Mesendoderm (in vitro differentiated cells): ENCODE results near the gene TWSG1.
"Not testable (repeated sequence)": the region's sequence is repeated elsewhere in the genome, so short reads cannot be mapped to it uniquely, and the experiment has no call there.

Experiments used
- DNase-seq: peaks from one replicate; pipeline ENCODE4 v3.0.0; 2013
- H2AK5ac ChIP-seq: 2 replicates; pipeline ENCODE4 v1.6.1; 2013; ENCODE audit warnings: low read length, inconsistent platforms
- H2BK120ac ChIP-seq: 2 replicates; pipeline ENCODE4 v1.6.1; 2013; ENCODE audit warnings: low read depth, mild to moderate bottlenecking, low read length, moderate library complexity, mixed read lengths
- H2BK15ac ChIP-seq: replicated peaks from 2 replicates; pipeline ENCODE4 v1.6.1; 2013; ENCODE audit warnings: low read depth, mild to moderate bottlenecking, moderate library complexity
- H2BK5ac ChIP-seq: 2 replicates; pipeline ENCODE4 v1.6.1; 2013; ENCODE audit warnings: low read length, inconsistent platforms
- H3K18ac ChIP-seq: 2 replicates; pipeline ENCODE4 v1.6.1; 2013; ENCODE audit warnings: mild to moderate bottlenecking, low read length, mixed read lengths
- H3K23ac ChIP-seq: one replicate; pipeline ENCODE4 v1.6.1; 2013; ENCODE audit warnings: low read length
- H3K27ac ChIP-seq: 2 replicates; pipeline ENCODE4 v1.5.1; 2013; ENCODE audit warnings: low read depth, mild to moderate bottlenecking, inconsistent platforms, low read length, moderate library complexity
- H3K27me3 ChIP-seq: 2 replicates; pipeline ENCODE4 v1.6.1; 2013; ENCODE audit warnings: low read length, control low read depth, mild to moderate bottlenecking, inconsistent platforms; ENCODE audit not compliant: insufficient read depth, poor library complexity
- H3K36me3 ChIP-seq: 2 replicates; pipeline ENCODE4 v1.6.1; 2013; ENCODE audit warnings: low read length, inconsistent platforms; ENCODE audit not compliant: control insufficient read depth, insufficient read depth
- H3K4ac ChIP-seq: one replicate; pipeline ENCODE4 v1.6.1; 2013; ENCODE audit warnings: low read depth, mild to moderate bottlenecking, low read length, moderate library complexity
- H3K4me1 ChIP-seq: 2 replicates; pipeline ENCODE4 v1.6.1; 2013; ENCODE audit warnings: low read depth, low read length, inconsistent platforms; ENCODE audit not compliant: control insufficient read depth
- H3K4me2 ChIP-seq: 2 replicates; pipeline ENCODE4 v1.6.1; 2013; ENCODE audit warnings: low read length
- H3K4me3 ChIP-seq: 2 replicates; pipeline ENCODE4 v1.5.1; 2013; ENCODE audit warnings: mild to moderate bottlenecking, low read length
- H3K56ac ChIP-seq: one replicate; pipeline ENCODE4 v1.6.1; 2013; ENCODE audit warnings: low read length
- H3K79me1 ChIP-seq: 2 replicates; pipeline ENCODE4 v1.6.1; 2013; ENCODE audit warnings: low read length, inconsistent platforms
- H3K79me2 ChIP-seq: 2 replicates; pipeline ENCODE4 v1.6.1; 2013; ENCODE audit warnings: mild to moderate bottlenecking, low read length; ENCODE audit not compliant: control insufficient read depth, insufficient read depth
- H3K9ac ChIP-seq: 2 replicates; pipeline ENCODE4 v1.6.1; 2013; ENCODE audit warnings: low read length, inconsistent platforms
- H4K5ac ChIP-seq: one replicate; pipeline ENCODE4 v1.6.1; 2013; ENCODE audit warnings: low read length
- H4K8ac ChIP-seq: one replicate; pipeline ENCODE4 v1.6.1; 2013; ENCODE audit warnings: low read depth, mild to moderate bottlenecking, control low read depth, low read length, moderate library complexity
- WGBS: extraction: QIAGEN DNeasy Blood & Tissue Kit; methylation state at CpG from one replicate; pipeline ENCODE4 v1.1.7; 2013; ENCODE audit warnings: low lambda C conversion rate, missing lambda C conversion rate; ENCODE audit not compliant: insufficient coverage; ENCODE audit errors: extremely low coverage; 5-methylcytosine and 5-hydroxymethylcytosine counted together

Gene TWSG1

DNA sequence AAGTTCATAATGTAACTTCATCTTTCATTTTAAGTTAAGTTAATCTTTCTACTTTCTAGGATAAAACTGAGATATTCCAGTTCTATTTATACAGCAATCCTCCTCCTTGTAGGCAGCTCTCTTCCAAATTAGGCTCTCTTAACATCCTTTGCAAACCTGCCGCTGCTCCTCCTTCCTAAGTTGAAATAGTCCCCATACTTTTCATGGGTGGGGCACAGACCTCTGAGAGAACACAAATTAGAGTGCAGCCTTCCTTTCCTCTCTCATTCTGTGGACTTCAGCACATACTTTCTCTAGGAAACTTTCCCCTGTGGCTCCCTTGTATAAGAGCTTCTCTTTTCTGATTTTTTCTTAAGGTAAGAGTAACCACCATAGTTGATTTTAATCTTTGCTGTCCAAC lies 28.3 kb downstream of the TWSG1 start:
- Histone ChIP-seq H2AK5ac (no peak overlapping the region), H2BK5ac (no peak overlapping the region), H2BK15ac (no peak overlapping the region), H3K4me3 (no peak overlapping the region), H3K79me1 (peaks cover 2% of the 10 kb centered on the region), H2BK120ac (no peak overlapping the region), H4K8ac (no peak overlapping the region), H3K4ac (no peak overlapping the region), H3K4me1 (peaks cover 3% of the 10 kb centered on the region), H3K56ac (no peak overlapping the region), H3K4me2 (no peak overlapping the region), H3K36me3 (peaks cover 1% of the 10 kb centered on the region), H3K23ac (no peak overlapping the region), H3K79me2 (no peaks in the 10 kb centered on the region), H3K18ac (no peak overlapping the region), H3K27ac (no peak overlapping the region), H4K5ac (no peak overlapping the region), H3K9ac (no peak overlapping the region), H3K27me3 (no peaks in the 10 kb centered on the region)
- DNase-seq: peak; percentile 74
- WGBS: no CpG with 5 or more reads among the region's 1 CpG

DNA sequence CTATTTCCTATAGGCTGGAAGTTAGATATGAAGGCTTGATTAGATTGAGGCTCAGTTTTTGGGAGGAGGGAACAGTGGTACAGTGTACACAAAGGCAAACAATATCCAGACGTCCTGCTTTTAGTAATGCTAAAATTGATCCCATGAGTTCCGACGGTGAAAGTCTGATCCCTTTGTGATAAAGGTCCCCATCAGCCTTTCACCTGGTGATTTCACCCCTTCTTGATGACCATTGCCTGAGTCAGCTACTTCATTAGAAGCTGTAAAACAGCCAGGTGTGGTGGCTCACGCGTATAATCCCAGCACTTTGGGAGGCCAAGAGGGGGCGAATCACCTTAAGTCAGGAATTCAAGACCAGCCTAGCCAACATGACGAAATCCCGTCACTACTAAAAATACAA lies 29.7 kb downstream of the TWSG1 start:
- Histone ChIP-seq H2BK15ac (no peak overlapping the region), H2AK5ac (no peak overlapping the region), H4K8ac (no peak overlapping the region), H2BK120ac (no peak overlapping the region), H3K4me3 (no peak overlapping the region), H3K36me3 (peaks cover 1% of the 10 kb centered on the region), H3K18ac (no peak overlapping the region), H3K4me1 (peaks cover 3% of the 10 kb centered on the region), H3K23ac (no peak overlapping the region), H4K5ac (no peak overlapping the region), H3K9ac (no peak overlapping the region), H3K56ac (no peak overlapping the region), H3K79me2 (no peaks in the 10 kb centered on the region), H2BK5ac (no peak overlapping the region), H3K27me3 (no peaks in the 10 kb centered on the region), H3K79me1 (no peaks in the 10 kb centered on the region), H3K4ac (no peak overlapping the region), H3K4me2 (no peak overlapping the region), H3K27ac (no peak overlapping the region)
- no CpG with 5 or more reads among the region's 8 CpGs for WGBS
- DNase-seq: peak; percentile 24

DNA sequence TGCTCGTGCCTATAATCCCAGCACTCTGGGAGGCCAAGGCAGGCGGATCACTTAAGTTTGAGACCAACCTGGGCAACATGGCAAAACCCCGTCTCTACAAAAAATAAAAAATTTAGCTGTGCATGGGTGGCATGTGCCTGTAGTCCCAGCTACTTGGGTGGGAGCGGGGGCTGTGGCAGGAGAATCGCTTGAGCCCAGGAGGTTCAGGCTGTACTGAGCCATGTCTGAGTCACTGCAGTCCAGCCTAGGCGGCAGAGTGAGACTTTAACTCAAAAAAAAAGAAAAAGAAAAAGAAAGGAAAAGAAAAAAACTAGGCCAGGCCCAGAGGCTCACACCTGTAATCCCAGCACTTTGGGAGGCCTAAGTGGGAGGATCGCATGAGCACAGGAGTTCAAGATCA lies 30.8 kb downstream of the TWSG1 start:
- H2AK5ac ChIP-seq: no peak overlapping the region

DNA sequence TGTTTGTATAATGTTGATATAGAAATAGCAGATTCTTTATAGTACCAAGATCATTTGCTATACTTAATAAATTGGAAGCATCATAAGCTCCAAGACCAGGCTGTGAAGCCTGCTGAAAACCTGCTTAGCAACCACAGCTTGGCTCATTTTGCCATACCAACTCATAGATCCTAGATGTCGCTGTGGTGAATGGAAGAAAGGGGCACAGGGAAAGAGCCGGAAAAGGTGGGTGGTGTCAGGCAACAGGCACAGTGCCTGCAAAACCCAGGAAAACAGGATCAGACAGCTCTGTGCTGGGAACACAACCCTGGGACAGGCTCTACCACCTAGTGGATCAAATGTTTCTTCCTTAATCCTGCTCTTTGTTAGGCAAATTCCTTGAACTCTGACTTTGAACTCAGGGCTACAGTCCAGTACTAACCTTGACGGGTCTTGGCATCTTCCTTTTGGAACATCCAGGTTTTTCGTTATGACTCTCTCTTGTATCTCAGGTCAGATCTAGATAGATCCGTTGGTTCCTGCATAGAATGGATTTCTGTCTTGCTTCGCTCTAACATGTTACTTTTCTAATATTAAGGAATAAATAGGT lies 31.6 kb downstream of the TWSG1 start:
- no peaks in the 10 kb centered on the region for H3K79me1 ChIP-seq
- no CpG with 5 or more reads among the region's 6 CpGs for WGBS
- no peak overlapping the region for H4K5ac ChIP-seq
- no peak overlapping the region for H3K4me2 ChIP-seq
- no peak overlapping the region for H2AK5ac ChIP-seq
- H3K36me3 ChIP-seq: peaks cover 1% of the 10 kb centered on the region
- H4K8ac ChIP-seq: no peak overlapping the region
- H3K9ac ChIP-seq: peak overlapping the region; percentile 39
- DNase-seq: peak; percentile 95
- H3K79me2 ChIP-seq: no peaks in the 10 kb centered on the region
- H3K4ac ChIP-seq: no peak overlapping the region
- H3K4me3 ChIP-seq: no peak overlapping the region
- H3K18ac ChIP-seq: no peak overlapping the region
- H3K27me3 ChIP-seq: no peaks in the 10 kb centered on the region
- H3K27ac ChIP-seq: no peak overlapping the region
- H3K56ac ChIP-seq: no peak overlapping the region
- no peak overlapping the region for H3K23ac ChIP-seq
- H2BK120ac ChIP-seq: no peak overlapping the region
- no peak overlapping the region for H2BK15ac ChIP-seq
- no peak overlapping the region for H2BK5ac ChIP-seq
- peaks cover 3% of the 10 kb centered on the region for H3K4me1 ChIP-seq

More for the DNA sequence above, 30.8 kb downstream of the TWSG1 start:
- peak; percentile 7 for DNase-seq
- Histone ChIP-seq H3K4me2 (no peak overlapping the region), H2BK5ac (no peak overlapping the region), H3K9ac (no peak overlapping the region), H4K8ac (no peak overlapping the region), H3K27me3 (no peaks in the 10 kb centered on the region), H3K18ac (no peak overlapping the region), H2BK15ac (no peak overlapping the region), H3K56ac (no peak overlapping the region), H3K79me1 (no peaks in the 10 kb centered on the region), H3K4ac (no peak overlapping the region), H3K23ac (no peak overlapping the region), H3K36me3 (peaks cover 1% of the 10 kb centered on the region), H2BK120ac (no peak overlapping the region), H3K79me2 (no peaks in the 10 kb centered on the region), H3K4me3 (no peak overlapping the region), H3K27ac (no peak overlapping the region), H4K5ac (no peak overlapping the region), H3K4me1 (peaks cover 3% of the 10 kb centered on the region)
- no CpG with 5 or more reads among the region's 7 CpGs for WGBS

DNA sequence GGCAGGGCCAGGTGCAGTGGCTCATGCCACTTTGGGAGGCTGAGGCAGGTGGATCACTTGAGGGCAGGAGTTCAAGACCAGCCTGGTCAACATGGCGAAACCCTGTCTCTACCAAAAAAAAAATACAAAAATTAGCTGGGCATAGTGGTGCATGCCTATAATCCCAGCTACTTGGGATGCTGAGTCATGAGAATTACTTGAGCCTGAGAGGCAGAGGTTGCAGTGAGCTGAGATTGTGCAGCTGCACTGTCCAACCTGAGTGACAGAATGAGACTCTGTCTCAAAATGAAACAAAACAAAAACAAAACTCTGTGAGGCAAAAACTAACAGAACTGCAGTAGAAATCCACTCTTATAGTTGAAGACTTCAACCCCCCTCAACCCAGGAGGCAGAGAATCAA lies 38.7 kb downstream of the TWSG1 start:
- H3K4me3 ChIP-seq, DNase-seq, H3K9ac ChIP-seq, H4K5ac ChIP-seq, H3K79me2 ChIP-seq, H3K36me3 ChIP-seq, H3K27me3 ChIP-seq, H2BK15ac ChIP-seq, H4K8ac ChIP-seq, H3K79me1 ChIP-seq, H2AK5ac ChIP-seq, H2BK5ac ChIP-seq, H2BK120ac ChIP-seq, H3K18ac ChIP-seq, H3K4me1 ChIP-seq, H3K27ac ChIP-seq, H3K23ac ChIP-seq, H3K4ac ChIP-seq, H3K56ac ChIP-seq, H3K4me2 ChIP-seq: not testable (repeated sequence)
- no CpG with 5 or more reads among the region's 1 CpG for WGBS

DNA sequence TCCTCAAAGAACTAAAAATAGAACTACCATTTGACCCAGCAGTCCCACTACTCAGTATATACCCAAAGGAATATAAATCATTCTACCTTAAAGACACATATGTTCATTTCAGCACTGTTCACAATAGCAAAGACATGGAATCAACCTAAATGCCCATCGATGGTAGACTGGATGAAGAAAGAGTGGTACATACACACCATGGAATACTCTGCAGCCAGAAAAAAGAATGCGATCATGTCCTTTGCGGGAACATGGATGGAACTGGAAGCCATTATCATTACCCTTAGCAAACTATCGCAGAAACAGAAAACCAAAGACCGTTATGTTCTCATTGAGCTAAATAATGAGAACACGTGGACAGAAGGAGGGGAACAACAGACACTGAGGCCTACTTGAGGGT lies 44.5 kb downstream of the TWSG1 start:
- Histone ChIP-seq H3K36me3 (no peaks in the 10 kb centered on the region), H3K23ac (no peak overlapping the region), H3K9ac (no peak overlapping the region), H2BK15ac (no peak overlapping the region), H3K4ac (no peak overlapping the region), H4K8ac (no peak overlapping the region), H3K56ac (no peak overlapping the region), H2BK120ac (no peak overlapping the region), H3K79me1 (no peaks in the 10 kb centered on the region), H3K27ac (no peak overlapping the region), H3K4me3 (no peak overlapping the region), H2BK5ac (no peak overlapping the region), H3K27me3 (no peaks in the 10 kb centered on the region), H3K18ac (no peak overlapping the region), H3K79me2 (no peaks in the 10 kb centered on the region), H2AK5ac (no peak overlapping the region), H3K4me1 (no peaks in the 10 kb centered on the region), H4K5ac (no peak overlapping the region), H3K4me2 (no peak overlapping the region)
- WGBS: no CpG with 5 or more reads among the region's 6 CpGs
- DNase-seq: no peak
